Activated CD4-positive, CD25-positive, alpha-beta regulatory T cell treated with anti-CD3 and anti-CD28 coated beads, Interleukin-2, amount 50 U/mL, for 24 hours (primary cell): Measurements from ENCODE around the gene PDHX.
"Not testable (repeated sequence)": the region's sequence is repeated elsewhere in the genome, so short reads cannot be mapped to it uniquely, and the experiment has no call there.

Experiments used
- ATAC-seq, 2 donors: fragments of 150-1000 bp; cut with Tn5 transposase; one replicate each; pipeline ENCODE4 v1.10.0; 2021; ENCODE audit warnings: mild to moderate bottlenecking in 1 of 2, moderate library complexity in 1 of 2

The PDHX gene

DNA sequence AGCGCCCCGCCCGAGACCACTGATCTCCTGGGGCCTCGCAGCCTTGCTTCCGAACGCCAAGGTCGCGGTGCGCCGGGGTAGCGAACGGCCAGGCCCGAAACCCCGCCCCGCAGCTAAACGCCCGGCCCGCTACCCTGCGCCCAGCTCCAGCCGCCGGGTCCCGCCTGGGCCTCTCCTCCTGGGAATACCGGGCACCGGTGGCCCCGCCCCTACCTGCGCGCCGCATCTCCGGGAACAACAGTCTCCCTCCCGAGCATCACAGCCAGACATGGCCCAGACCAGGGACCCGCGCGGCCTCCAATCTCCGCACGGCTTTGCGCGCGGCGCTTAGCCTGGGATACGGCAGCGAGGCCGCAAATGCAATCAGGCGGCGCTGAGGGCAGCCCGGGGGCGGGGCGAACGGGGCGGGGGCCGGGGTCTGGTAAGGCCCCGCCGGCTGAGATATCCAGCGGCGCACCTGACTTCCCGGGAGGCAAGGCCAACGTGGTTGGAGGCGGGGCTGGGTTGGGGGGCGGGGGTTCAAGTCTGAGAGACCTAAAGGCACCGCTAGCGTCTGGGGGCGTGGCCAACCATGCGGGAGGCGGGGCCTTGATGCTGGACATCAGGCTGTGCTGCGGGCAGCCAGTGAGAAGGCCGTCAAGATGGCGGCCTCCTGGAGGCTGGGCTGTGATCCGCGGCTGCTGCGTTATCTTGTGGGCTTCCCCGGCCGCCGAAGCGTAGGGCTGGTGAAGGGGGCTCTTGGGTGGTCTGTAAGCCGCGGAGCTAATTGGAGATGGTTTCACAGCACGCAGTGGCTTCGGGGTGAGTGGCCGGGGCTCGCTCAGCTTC lies at the start of gene PDHX, which contains the start of gene APIP:
Gene PDHX (plus strand): TSS at position 604 of the 828 bp plus-strand sequence. CDS start 38 bp downstream, at position 642.
Gene APIP (minus strand): TSS at position 365 of the 828 bp plus-strand sequence. CDS start 95 bp downstream, at position 270.
- peak; percentile 89 to 92 for ATAC-seq

DNA sequence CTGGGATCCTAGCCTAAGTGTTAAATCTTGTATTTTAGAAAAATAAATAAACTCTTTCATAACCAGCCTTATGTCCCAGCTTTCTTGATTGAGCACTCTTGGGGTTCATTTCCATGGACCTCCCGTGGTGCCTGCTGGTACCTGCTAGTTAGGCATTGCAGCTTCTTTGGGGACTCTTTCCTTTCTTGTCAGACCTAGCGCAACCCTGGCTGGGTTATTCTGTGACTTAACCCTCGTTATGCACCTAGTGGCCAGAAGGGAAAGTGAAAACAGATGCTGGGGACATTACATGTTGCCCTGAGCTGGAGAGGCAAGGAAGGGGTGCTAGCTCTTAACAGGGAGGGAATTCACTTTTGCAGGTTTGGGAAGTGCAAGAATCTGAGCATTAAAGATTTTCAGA lies 47.0 kb upstream of the PDHX start:
- ATAC-seq: no peak

DNA sequence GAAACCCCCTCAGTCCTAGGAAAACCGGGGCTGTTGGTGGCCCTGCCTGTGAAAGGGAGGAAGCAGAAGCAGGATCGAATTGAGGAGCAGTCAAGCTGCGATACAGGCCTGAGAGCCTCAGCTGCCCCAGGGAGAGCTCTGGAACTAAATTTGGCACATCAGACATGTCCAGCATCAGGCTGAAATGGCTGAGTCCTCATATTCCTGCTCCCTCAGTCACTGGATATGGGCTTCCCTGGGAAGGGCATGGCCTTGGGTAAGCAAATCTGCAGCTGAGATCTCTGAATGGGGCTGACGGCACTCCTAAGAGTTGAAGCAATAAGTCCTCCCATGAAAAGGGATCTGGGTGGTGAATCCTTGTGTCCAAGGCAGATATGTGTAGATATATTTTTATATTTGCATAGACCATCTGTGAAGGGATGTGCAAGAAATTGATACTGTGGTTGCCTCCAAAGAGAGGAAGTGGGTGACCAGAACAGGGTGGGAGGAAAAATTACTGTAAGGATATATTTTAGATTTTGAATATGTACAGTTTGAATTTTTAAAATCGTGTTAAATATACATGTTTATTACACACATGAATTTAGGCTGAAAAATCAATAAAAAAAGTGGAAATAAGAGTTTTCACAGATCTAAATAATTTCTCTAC lies 45.7 kb upstream of the PDHX start:
- no peak for ATAC-seq

DNA sequence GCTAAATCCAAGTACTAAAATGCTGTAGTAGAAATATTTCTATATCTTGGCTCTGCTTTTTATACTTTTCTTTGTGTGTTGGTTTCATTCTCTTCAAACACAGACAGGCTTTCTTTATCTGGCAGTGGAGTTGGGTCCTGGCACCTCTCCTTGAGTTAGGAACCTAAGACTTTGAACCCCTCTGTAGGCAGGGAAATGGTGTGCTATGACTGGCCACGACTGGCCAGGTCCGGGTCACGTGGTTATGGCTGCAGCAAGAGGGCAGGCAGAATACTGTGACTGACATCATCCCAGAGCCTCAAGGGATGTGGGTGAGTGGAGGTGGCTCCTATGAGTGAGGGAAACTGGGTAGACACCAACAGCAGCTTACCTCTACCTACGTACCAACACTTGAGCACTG lies 42.2 kb upstream of the PDHX start:
- no peak for ATAC-seq

DNA sequence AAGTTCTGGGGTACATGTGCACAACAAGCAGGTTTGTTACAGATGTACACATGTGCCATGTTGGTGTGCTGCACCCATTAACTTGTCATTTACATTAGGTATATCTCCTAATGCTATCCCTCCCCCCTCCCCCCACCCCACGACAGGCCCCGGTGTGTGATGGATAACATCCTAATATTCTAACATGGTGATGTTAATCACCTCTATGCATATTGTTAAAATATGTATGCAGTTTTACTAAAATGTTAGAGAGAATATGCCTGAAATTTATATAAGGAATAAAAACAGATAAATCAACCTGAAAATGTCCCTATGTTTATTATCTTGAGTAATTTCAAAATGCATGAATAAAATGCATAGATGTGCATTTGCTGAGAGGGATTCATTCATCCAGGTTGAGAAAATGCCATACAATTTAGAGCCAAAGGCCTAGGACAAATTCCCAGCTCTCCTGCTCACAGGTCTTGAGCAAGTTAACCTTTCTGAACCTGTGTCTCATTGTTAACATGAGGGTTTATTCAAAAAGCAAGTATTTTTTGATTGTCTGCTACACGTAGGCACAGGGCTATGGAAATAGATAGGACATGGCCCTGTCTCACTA lies 38.9 kb upstream of the PDHX start:
- no peak for ATAC-seq

DNA sequence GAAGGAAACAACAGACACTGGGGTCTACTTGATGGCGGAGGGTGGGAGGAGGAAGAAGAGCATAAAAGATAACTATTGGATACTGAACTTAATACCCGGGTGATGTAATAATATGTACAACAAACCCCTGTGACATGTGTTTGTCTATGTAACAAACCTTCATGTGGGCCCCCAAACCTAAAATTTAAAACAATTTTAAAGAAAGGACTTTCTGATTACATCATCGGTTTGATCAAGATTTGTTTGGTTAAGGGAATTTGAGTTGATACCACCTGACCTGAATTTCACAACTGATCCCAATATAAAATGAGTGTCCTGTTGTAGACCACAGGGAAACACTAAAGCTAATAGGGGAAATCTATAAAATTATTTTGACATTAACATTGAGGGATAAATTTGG lies 34.5 kb upstream of the PDHX start:
- no peak for ATAC-seq

DNA sequence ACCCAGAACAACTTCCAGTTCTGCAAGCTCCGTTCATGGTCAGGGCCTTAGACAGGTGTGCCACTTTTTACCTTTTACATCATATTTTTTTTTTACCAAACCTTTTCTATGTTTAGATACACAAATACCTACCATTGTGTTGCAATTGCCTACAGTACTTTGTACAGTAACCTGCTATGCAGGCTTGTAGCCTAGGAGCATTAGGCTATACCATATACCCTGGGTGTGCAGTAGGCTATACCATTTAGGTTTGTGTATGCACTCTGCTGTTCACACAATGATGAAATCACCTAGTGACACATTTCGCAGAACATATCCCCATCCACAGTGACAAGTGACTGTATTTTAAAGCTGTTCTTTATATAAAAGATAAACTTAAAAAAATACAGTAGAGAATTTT lies 29.8 kb upstream of the PDHX start:
- ATAC-seq: no peak

DNA sequence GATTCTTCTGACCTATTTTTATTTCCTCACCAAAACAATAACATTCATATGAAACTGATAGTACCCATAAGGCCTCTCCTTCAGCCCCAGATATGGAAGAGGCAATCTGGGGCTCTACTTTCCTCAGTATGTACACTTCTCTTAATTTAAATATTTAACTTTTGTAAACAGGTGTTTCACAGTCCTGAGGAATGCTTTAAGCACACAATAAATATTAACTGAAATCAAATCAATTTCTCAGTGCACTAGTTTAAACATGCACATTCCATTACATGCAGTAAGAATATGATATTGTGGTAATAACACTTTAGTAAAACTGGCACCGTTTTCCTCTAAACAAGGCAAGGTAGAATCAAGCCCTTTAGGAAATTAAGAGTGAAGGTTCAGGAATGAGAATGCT lies 29.2 kb upstream of the PDHX start:
- no peak for ATAC-seq

DNA sequence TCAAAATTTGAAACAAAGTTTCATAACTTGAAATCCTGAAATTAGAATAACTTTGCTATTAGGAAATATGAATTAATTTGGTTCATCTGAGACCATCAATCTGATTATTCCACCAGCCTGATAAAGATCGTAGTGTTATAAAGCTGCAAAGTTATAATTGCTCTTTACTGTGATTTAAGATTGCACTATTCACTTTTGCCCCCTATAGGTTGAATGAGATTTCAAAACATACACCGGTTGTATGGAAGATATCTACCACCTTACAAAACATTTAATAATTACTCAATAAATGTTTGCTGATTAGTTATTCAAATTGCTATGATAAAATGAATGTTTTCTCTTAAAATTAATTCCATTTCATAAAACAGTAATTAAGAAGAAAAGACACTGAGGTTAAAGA lies 26.3 kb upstream of the PDHX start:
- no peak for ATAC-seq

DNA sequence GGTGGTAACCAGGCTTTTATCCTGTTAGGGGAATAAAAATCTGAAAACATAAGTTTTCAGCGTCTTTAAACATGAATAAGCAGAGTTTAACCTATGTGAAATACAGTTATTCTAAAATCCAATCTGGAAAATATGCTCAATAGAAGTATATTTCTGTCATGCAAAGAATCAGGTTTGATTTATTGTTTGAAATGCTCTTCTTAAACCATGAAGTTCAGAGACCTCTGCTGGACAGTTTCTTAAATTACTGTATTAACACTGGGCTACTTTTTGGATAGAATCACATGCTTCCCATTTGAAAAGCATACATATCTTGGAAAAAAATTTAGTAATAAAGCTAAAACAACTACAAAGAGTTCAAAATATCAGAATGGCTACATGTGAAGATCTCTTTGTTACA lies 25.6 kb upstream of the PDHX start:
- no peak for ATAC-seq

DNA sequence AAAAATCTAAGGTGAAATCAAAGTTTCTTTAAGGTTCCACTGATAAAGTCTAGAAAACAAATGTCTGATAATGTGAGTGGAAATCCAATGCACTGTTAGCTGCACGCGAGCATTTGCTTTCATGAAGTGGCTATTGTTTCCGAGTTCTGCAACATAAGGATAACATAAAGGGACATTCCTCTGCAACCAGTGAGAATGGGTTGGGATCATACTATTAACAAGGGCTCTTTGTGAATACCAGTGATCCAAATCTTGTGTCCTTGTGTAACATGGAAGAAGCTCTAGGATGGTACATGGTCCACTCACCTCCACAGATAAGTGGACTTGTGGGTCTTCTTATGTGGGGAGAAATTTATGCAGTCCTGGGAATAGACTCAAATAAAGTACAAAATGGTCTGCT lies 24.8 kb upstream of the PDHX start:
- no peak for ATAC-seq

DNA sequence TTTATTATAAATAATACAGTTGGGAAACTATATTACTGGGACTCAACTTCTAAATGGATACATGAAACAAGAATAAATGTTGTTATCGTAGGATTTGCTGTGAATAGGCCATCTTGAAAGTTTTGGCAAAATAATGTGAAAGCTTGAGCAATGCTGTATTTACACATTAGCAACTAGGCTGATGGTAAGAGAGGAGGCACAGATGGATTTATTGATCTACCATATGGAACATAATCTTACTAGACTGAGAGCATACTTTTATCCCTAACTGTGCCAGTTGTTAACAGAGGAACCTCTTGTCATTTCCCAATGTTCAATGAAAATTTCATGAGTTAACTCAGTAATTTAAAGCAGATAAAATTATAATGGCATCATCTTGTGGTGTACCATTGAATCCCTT lies 23.0 kb upstream of the PDHX start:
- ATAC-seq: no peak

DNA sequence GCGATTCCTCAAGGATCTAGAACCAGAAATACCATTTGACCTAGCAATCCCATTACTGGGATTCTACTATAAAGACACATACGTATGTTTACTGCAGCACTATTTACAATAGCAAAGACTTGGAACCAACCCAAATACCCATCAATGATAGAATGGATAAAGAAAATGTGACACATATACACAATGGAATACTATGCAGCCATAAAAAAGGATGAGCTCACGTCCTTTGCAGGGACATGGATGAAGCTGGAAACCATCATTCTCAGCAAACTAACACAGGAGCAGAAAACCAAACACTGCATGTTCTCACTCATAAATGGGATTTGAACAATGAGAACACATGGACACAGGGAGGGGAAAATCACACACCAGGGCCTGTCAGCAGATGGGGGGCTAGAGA lies 20.2 kb upstream of the PDHX start:
- ATAC-seq: not testable (repeated sequence)

DNA sequence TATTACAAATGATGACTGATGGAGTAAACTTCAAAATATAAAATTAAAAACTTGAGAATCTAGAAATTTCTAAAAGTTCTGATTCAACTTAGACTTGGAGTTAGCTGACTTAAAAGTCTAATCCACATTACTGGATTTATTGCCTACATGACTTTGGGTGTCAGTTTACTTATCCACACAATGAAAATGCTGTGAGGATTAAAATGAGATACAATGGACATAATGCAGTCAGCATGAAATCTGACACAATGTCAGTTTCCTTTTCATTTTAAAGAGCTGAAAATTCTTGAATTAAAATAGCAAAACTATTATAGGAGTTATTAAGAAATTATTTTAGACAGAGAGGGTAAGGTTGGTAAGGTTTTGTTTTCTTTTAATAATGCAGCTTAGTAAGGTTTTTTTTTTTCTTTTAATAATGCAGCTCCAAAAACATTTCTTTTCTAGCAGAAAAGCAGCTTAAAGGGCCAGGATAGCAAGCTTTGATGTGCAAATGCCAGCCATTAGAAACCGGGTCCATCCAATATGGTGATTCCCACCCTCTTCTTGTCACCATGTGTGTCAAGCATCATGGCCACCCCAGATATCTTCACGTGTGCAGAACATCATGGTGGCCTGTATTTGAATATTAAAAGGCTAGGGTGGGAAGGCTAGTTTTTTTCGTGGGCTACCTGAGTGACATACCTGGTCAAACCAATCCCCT lies 19.1 kb upstream of the PDHX start:
- ATAC-seq: no peak

DNA sequence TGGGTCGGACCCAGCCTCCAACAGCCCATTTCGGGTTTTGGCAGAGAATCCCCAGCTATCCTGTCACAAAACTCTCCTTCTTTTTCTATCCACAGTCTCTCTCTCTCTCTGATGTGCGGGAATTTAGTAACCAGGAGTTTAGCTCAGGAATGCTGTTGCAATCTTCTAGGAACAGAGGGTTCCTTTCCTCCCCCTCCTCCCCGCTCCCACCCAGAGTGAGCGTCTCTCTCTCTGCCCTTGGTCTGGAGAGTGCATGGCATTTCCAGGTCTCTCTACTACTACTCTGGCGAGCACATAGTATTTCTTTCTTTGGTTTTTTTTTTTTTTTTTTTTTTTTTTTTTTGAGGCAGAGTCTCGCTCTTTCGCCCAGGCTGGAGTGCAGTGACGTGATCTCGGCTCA lies 17.9 kb upstream of the PDHX start:
- ATAC-seq: no peak

DNA sequence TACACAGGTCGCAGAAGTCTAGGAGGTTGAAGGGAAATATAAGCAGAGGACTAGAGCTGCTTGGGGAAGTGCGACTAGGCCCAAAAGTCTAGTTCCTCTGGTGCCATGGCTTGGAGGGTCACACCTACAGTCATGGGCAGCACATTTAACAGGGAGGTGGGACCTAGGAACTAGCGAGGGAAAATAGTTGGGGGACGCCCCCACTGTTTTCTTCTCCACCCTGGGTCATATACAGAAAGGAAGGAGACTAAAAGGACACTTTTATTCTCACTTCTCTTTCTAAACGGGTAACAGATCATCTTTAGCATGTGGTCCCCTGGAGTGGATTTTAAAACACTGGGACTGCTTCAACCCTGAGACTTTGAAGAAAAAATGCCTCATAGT lies 16.8 kb upstream of the PDHX start:
- ATAC-seq: no peak

DNA sequence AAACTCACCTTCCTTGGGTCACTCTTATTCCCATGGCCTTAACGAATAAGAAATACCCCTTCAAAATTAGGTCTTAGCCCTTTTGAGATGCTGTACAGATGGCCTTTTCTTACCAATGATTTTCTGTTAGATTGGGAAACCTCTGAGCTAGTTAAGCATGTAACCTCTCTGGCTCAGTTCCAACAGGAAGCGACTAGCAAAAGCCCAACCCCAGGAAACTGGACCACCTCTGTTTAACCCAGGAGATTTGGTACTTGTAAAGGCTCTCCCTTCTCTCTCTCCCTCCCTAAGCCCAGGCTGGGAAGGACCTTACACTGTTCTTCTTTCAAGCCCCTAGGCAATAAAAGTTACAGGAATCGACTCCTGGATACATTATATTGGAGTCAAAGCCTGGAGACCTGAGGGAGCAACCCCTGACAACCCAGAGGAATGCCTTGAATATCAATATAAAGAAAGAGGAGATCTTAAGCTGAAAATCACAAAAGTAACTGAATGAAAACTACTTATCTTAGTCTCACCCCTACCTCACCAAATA lies 11.9 kb upstream of the PDHX start:
- ATAC-seq: no peak

DNA sequence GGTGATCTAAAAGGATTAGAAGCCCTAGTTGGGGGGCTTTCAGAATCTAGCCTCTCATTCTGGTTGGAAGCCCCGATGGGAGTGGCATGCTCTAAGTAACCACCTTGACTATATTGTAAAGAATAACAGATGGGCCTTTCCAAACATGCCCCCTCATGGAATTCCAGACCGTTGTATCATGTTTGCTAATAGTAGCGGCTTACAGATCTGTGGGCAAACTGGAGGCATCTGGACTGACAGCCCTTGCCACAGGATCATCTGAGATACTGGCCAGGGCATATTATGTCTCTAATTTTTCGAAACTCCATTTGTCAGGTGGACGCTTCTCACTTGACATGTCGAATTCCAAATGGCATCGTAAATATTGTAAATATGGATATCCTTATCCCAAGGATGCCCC lies 10.8 kb upstream of the PDHX start:
- ATAC-seq: no peak

DNA sequence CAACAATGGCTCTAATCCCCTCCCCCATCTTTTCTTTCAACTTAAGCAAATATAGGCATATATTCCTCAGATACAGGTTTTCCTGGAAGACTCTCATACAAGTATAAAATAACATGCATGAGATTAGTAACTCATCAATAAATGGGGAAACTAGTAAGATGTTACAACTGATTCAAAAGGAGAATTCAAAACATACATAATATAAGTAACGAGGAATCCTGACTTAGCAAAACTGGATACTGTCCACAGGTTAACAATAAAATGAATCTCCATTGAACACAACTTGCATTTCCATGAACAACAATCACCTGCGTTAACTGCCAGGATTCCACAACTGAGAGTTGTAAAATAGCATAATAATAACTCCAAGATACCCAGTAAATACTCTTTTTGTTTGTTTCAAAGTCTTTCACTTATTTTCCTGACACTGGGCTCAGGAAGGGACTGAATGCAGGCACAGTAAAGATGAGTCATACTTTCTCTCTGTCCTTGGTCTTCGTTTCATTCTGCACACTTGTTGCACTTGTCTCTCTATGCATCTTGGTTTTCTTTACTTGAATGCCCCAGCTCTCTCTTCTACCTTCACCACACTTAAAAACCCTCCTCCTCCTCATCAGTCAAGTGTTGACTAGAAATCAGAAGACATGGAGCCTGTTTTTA lies 8.4 kb upstream of the PDHX start:
- no peak for ATAC-seq

DNA sequence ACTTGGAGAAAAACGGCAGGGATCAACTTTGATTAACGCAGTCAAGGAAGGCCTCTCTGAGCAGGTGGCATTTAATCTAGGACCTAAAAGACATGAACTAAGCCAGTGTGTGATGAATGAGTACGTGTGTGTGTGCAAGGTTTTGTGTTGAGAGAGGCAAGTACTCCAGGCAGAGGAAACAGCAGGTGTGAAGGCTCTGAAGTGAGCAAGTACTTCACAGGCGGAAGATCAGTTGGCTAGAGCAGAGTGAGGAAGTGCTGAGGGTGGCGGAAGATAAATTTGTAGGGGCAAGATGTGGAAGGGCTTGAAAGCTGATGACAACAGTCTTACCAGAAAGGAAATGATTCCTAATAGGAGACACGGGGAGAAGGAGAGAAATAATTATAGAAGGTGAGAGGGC lies 7.0 kb upstream of the PDHX start:
- ATAC-seq: no peak

DNA sequence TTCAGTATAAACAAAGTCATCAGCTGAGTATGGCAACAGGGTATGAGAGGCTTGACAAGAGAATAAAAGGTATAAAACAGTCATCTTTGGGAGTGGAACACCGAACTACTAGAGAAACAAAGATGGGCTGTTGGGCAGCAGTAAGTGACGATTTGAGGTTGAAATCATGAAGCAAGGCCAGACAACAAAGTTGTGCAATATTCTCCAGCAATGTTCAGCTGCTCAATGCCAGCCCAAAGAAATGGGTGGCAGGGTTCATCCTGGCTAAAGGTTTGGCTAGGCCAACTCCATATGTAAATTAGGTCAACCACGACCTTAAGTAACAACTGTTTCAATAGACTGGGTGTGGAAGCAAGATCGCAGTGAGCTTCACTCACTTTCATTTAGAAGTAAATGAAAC lies 6.5 kb upstream of the PDHX start:
- ATAC-seq: no peak

DNA sequence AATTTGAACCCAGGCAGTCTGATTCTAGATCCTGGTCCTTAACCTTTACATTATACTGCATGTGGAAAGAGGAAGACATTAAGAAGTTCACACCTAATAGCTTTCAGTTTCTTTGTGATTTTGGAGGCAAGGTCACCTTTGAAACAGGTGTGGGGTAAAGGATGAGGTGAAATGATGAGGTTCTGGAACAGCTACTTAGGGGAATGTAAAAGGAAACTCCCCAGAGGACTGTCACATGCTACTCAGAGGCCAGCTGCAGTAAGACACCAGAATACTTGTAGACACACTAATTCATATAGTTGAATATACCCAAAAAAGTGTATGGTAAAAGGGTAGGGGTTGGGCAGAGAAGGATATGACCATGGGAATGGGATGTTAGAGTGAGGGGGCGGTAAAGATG lies 5.6 kb upstream of the PDHX start:
- ATAC-seq: no peak

DNA sequence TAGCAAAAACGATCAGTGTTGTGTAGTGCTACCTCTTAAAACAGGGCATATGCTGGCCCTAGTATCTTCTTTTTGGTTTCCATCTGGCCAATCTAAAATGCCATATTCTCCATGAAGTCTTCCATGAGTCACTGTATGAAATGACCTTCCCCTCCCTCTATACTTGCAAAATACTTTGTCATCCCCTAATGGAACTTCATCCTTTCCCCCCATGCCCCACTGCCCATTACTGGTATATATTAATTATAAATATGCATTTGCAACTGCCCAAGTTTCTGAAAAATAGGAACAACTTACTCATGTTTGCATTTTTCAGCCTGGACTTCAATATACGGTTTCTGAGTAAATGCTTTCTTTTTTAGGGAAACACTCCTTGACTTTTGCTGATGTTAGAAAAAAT lies 4.7 kb upstream of the PDHX start:
- no peak for ATAC-seq
